Activated T-cell treated with anti-CD3 and anti-CD28 coated beads for 4 hours (primary cell): Measurements from ENCODE around the gene RTL1.

Experiments used
- DNase-seq: peaks from one replicate; pipeline ENCODE4 v3.0.0-alpha.2; 2020

Gene RTL1

GRCh38 chr14:100864960-100865681, 38.4 kb downstream of the RTL1 start:
- no peak for DNase-seq

DNA sequence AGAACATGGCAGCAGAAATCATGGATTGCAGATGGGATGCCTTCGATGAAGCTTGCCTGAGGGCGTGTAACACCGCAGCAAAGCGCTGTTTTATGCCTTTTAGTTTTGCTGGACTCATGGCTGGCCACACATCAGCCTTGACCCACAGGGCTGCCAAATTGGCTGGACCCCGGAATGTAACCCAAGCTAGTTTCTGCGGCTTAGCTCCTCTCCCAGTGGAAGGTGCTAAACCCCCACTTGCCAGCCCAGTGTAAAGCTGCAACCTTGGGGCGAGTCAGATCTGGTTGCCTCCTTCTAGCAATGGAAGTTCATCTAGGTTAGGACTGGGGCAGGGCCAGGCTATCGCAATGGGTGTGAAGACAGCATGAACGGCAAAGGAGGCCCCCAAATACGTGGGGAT, 39.3 kb downstream of the RTL1 start:
- DNase-seq = no peak

DNA sequence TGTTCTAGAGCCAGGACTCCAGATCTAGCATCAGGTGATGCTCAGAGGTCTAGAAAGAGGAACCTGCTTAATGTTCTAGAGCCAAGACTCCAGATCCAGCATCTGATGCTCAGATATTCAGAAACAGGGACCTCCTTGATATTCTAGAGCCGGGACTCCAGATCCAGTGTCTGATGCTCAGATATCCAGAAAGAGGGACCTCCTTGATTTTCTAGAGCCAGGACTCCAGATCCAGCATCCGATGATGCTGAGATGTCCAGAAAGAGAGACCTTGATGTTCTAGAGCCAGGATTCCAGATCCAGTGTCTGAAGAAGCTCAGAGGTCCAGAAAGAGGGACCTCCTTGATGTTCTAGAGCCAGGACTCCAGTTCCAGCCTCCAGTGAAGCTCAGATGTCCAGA, 40.7 kb downstream of the RTL1 start:
- DNase-seq = no peak

- no peak for DNase-seq
These were observed 41.2 kb downstream of the RTL1 start for GRCh38 chr14:100862277-100862676.

DNA sequence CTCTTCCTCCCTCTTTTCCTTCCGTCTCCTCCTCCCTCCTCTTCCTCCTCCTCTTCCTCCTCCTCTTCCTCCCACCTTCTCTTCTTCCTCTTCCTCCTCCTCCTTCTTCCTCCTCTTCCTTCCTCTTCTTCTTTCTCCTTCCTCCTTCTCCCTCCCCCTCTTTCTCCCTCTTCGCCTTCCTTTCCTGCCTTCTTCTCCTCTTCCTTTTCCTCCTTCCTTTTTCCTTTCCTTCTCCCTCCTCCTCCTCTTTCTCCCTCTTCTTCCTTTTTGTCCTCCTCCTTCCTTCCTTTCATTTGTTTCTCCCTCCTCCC, 41.6 kb downstream of the RTL1 start:
- no peak for DNase-seq

DNA sequence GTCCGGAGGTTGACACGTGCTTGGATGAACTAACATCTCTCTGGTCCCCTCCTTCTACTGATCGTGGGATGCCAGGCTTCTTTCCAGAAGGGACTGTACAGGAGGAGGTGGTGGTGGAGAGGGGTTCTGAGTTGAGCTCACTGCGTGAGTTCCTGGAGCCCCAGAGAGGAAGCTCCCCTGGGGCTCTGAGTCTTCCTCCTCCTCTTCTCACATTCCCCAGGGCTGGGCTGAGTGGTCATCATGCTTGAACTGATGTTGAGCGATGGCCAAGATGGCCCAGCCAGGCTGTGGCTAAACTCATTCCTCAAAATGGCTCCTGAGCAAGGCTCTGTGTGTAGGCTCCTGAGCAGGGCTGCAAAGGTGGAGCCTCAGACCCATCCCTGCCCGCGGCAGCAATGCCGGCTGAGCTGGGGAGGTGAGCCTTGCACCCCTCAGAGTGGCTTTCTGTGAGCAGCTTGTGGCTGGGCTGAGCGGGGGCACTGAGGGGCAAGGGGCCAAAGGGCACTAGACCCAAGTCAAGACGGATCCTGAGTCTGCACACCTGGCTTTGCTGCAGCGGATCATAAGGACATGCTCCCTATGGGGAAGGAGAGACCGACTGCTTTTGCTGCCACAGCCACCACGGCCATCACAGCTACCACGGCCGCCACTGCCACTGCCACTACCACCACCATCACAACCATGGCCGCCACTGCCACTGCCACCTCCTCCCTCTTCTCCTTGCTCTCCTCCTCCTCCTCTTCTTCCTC, 42.2 kb downstream of the RTL1 start:
- DNase-seq = no peak

- no peak for DNase-seq
These were observed 42.9 kb downstream of the RTL1 start for GRCh38 chr14:100860556-100861187.

DNA sequence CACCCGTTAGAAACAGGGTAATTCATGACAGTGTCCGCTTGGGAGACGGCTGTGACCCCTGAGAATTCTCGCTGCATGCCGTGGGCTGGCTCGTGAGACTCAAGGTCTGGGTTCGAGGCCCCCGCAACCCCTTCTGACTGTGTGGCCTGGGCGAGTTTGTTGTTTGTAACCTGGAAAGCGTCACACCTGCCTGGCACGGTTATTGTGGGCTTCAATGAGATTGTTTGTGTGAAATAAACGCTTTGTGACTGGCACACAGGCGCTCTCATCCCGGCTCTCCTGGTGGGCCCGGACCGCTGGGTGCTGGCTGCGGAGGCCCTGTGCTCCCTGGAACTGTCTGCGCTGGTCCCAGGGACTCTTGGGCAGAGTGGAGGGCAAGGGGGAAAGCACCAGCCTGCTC, 43.7 kb downstream of the RTL1 start:
- DNase-seq = no peak

DNA sequence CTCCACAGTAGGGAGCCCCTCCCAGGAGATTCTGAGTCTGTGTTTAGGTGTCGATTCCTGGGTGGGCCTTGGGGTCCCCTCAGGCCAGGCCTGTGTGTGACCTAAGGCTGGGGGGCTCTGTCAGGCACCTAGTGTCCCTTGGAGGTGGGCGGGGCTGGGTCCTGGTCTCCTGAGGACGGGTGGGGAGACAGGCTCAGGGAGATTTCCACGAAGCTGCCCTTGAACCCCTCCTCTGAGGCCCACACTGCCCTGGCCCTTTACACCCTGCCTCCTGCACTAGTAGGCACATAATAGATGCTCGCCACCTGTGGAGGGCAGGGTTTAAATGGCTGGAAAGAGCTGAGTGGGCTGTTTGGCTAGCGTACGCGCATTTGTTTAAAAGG, 44.7 kb downstream of the RTL1 start:
- no peak for DNase-seq

DNA sequence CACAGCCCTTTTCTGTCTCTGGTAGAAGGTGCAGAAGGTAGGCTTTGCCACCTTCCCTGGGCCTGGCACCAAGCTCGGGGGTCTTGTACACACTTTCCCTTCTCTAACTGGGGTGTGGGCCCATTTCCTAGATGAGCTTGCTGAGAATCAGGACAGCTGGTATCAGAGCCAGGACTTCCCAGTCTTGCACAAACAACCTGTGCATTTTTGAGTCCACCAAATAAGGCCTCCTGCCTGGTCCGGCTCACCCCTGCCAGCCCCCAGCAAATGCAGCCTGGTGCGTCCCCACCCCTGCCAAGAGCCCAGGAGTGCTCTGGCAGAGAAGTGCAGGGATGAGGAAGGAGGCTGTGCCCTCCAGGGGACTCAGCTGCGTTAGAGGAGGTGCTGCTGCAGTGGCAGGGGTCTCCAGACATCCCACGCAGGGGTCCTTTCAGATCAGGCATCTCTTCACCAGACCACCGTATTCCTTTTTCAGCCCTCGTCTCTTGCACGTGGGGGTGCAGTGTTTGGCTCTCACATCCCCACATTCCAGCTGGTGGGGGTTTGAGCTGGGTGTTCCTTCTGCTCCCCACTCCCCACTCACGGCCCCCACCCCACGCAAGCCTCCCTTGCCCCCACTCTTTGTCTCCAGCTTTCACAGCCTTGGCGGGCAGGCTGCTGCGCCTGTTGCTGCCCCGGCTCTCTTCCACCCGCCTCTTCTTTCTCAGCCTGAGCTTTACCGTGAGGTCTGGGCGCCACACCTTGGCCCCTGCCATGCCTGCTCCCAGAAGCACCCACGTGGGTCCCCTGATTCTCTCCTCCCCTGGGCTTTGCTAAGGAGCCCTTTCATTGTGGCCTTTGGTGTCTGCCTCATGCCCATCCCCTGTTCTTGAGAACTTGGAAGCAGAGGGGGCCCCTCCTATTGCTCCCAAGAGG, 45.3 kb downstream of the RTL1 start:
- DNase-seq = no peak

DNA sequence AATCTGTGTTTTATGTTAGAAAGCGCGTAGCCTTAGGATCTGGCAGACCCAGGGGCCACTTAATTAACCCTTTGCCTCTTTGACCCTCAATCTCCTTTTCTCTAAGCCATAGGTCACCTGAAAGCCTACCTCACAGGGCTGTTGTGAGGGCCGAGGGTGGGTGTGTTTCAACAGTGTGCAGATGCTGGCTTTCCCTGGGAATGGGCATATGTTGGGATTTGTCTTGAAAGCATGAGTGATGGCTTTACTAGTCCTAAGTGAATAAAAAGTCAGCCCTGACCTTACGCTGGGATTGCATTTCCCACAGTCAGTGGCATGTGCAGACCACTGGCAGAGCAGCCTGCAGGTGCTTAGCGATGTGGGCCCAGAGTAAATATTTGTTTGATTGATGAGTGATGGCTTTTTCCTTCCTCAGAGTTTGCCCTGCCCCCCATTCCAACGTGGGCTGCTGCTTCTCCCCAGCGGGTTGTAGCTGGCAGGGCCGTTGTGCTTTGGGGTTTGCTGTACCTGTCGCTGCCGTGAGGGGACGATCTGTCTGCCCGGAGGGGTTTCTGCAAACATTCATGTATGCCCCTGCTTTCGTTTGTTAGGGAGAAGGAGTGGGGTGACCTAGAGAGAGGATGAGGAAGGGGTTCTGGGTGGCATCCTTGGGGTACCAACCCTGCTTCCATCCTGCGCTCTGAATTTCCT, 46.1 kb downstream of the RTL1 start:
- no peak for DNase-seq

- DNase-seq = no peak
These were observed 47.2 kb downstream of the RTL1 start for GRCh38 chr14:100856056-100856950.

- no peak for DNase-seq
These were observed 48.1 kb downstream of the RTL1 start for GRCh38 chr14:100855256-100855930.

DNA sequence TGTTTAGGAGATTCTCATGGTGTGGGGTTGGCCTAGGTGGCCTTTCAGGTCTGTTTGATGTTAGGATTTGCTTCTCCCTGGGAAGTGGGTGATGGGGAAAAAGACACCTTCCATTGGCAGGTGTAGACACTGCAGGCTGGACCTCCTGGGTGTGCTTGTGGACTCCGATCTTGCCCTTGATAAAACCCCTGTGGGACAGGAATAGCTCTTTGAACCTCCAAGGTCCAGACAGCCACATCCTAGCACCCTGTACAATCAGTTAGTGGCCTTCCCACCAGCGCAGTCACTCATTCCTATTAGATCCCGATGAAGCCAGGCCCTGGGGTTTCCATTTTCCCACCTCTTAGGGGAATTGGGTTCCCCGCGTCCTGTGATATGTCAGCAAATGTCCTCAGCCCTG, 49.1 kb downstream of the RTL1 start:
- no peak for DNase-seq

DNA sequence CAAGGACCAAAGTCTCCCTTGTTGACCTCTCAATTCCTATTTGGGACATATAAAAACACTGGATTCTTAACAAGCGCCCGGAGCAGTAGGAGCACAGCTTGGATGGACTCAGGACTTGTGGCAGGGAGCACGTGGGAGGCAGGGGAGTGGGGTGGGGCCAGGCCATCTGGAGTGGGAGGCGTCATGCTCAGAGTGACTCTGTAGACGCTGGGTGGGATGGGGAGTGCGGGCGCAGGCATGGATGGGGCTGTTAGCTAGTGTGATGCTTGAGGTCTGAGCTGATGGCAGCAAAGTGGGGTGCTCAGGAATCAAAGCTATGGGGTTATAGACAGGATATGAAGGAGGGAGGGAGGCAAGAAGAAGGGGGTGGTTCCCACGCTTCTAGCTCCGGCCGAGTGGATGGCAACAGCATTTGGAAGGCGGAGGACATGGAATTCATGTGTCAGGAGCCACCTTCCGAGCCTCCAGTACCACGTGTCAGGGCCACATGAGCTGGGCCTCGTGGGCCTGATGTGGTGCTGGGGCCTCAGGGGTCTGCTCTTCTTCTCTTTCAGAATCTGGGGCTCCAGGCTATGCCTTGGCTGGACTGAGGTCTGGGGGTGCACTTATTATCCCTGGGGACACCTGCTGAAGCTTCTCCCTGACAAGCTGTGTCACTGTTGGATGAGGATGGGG, 51.4 kb downstream of the RTL1 start:
- no peak for DNase-seq

DNA sequence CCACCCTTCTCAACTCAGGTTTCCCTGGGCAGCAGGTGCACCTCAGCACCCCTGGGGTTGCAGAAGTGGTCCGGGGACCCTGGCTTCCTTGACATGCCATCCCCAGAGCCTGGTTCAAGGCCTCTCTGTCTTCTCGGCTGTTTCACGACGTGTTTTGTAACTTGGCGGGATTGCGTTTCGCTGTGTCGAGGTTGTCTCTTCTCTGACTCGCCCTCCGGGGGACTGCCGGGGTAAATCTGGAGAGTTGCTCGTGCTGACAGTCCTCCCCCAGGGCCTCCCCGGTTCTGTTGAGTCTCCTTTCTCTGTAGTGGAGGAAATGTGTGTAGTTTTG, 52.0 kb downstream of the RTL1 start:
- no peak for DNase-seq

GRCh38 chr14:100850841-100851585, 52.5 kb downstream of the RTL1 start:
- DNase-seq = peak; percentile 70

DNA sequence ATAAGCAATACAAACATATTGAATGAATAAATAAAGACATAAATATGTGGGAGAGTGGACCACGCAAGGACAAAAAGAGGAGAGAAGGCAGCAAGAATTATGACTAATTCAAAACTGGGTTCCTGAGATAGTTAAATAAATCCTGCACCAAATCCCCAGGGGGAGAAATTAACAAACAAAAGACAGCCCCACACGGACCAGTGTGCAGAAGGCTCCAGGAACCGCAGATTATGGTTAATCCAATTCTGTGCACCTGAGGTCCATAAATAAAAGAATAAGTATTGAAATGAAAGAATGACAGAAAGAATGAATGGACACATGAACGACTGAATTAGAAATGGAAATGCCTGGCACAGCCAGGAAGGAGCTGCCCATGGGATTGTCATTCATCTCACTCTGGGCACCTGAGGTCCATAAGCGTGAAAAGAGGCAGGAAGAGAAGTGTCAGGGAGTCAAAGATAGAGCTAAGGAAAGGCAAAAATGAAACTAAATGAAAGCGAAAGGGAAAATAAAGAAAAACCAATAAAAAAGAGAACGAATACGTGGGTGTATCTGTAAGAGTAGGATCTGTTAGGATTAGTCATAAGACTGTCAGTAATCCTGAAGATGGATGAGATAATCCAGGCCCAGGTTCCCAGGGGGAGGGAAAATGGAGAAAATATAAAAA, 54.3 kb downstream of the RTL1 start:
- no peak for DNase-seq

DNA sequence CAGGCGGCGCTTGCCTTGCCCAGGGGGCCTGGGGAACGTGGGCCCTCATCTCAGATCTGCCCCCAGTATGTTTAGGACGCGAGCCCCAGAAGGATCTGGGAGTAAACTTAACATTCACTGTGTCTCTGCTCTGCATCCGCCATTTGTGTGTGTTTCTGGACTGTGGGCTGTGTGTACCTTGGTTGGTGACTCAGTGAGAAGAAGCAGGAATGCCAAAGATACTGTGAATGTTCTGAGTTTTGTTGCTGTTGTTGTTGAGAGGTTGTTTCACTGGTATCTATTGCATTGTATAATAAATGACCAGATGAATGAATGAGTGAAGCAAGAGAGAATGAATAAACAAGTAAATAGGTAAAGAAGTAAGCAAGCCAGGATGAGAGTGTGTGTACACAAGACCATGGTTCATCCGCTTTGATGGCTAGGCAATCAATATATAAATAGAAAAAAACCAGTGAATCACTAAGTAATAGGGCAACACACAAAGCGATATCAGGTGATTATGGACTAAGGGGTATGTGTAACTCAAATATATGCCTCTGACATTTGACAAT, 57.1 kb downstream of the RTL1 start:
- no peak for DNase-seq
